ENCODE measurements around the gene CREB5. TPM values are rescaled to one million over a fixed set of nuclear protein-coding genes. Genes with fewer than 3 reads are reported as not detected.
A peak's percentile ranks its signal among the peaks of the same experiment; 100 is the strongest.

CREB5 gene
- polyA plus RNA-seq, 4 donors, result 7.4 to 13.4 (median 8.4) TPM

- DNase-seq (ENCODE audit: low read depth in 4 of 4, low spot score in 3 of 4), result no peak
Observed at GRCh38 chr7:28571405-28571804, 159.1 kb downstream of the CREB5 start.

GRCh38 chr7:28572321-28573058 is 160.2 kb downstream of the CREB5 start:
- no peak for DNase-seq (ENCODE audit: low read depth in 4 of 4, low spot score in 3 of 4)

GRCh38 chr7:28573059-28573553 is 160.8 kb downstream of the CREB5 start:
- DNase-seq (ENCODE audit: low read depth in 4 of 4, low spot score in 3 of 4), result no peak

- no peak for DNase-seq (ENCODE audit: low read depth in 4 of 4, low spot score in 3 of 4)
Observed at GRCh38 chr7:28573651-28574301, 161.5 kb downstream of the CREB5 start.

GRCh38 chr7:28575241-28575643 is 162.9 kb downstream of the CREB5 start:
- no peak for DNase-seq (ENCODE audit: low read depth in 4 of 4, low spot score in 3 of 4)

GRCh38 chr7:28576656-28577055 is 164.3 kb downstream of the CREB5 start:
- DNase-seq (ENCODE audit: low read depth in 4 of 4, low spot score in 3 of 4), result no peak

- DNase-seq (ENCODE audit: low read depth in 4 of 4, low spot score in 3 of 4), result no peak
Observed at GRCh38 chr7:28579571-28579970, 167.3 kb downstream of the CREB5 start.

- DNase-seq (ENCODE audit: low read depth in 4 of 4, low spot score in 3 of 4), result no peak
Observed at GRCh38 chr7:28580665-28581064, 168.3 kb downstream of the CREB5 start.

GRCh38 chr7:28581351-28581750 is 169.0 kb downstream of the CREB5 start:
- DNase-seq (ENCODE audit: low read depth in 4 of 4, low spot score in 3 of 4), result no peak

GRCh38 chr7:28582226-28582625 is 169.9 kb downstream of the CREB5 start:
- DNase-seq (ENCODE audit: low read depth in 4 of 4, low spot score in 3 of 4), result no peak

- no peak for DNase-seq (ENCODE audit: low read depth in 4 of 4, low spot score in 3 of 4)
Observed at GRCh38 chr7:28584235-28584634, 171.9 kb downstream of the CREB5 start.

GRCh38 chr7:28586736-28587135 is 174.4 kb downstream of the CREB5 start:
- DNase-seq (ENCODE audit: low read depth in 4 of 4, low spot score in 3 of 4), result no peak

- DNase-seq (ENCODE audit: low read depth in 4 of 4, low spot score in 3 of 4), result no peak
Observed at GRCh38 chr7:28587211-28587610, 174.9 kb downstream of the CREB5 start.

- no peak for DNase-seq (ENCODE audit: low read depth in 4 of 4, low spot score in 3 of 4)
Observed at GRCh38 chr7:28588602-28589001, 176.3 kb downstream of the CREB5 start.

GRCh38 chr7:28591041-28591674 is 178.8 kb downstream of the CREB5 start:
- DNase-seq (ENCODE audit: low read depth in 4 of 4, low spot score in 3 of 4), result no peak

GRCh38 chr7:28591725-28592349 is 179.5 kb downstream of the CREB5 start:
- DNase-seq (ENCODE audit: low read depth in 4 of 4, low spot score in 3 of 4), result peak in 1 of 4 donors; percentile 30

- DNase-seq (ENCODE audit: low read depth in 4 of 4, low spot score in 3 of 4), result no peak
Observed at GRCh38 chr7:28592861-28593260, 180.5 kb downstream of the CREB5 start.

GRCh38 chr7:28595076-28595475 is 182.8 kb downstream of the CREB5 start:
- no peak for DNase-seq (ENCODE audit: low read depth in 4 of 4, low spot score in 3 of 4)

GRCh38 chr7:28595801-28596200 is 183.5 kb downstream of the CREB5 start:
- DNase-seq (ENCODE audit: low read depth in 4 of 4, low spot score in 3 of 4), result no peak

GRCh38 chr7:28596245-28596935 is 184.1 kb downstream of the CREB5 start:
- no peak for DNase-seq (ENCODE audit: low read depth in 4 of 4, low spot score in 3 of 4)

GRCh38 chr7:28597284-28597683 is 185.0 kb downstream of the CREB5 start:
- no peak for DNase-seq (ENCODE audit: low read depth in 4 of 4, low spot score in 3 of 4)
